ENCODE results near the gene BBS2.

GRCh38 chr16:56547120-56547948 lies 27.5 kb upstream of the BBS2 start:
- TF ChIP-seq CTCF (IDR thresholded peaks at IDR 0.05), result no peak
- no peak for TF ChIP-seq POLR2A (IDR thresholded peaks at IDR 0.05)

Data from uterus (tissue), 2 donors.